Thymus (tissue), 11 donors: Measurements from ENCODE around the gene ARHGEF39. TPM values are rescaled to one million over a fixed set of nuclear protein-coding genes. Genes with fewer than 3 reads are reported as not detected.

Experiments
- DNase-seq, 9 donors: peaks; one replicate each; pipeline ENCODE4 v3.0.0-alpha.2; 2013; ENCODE audit warnings: low spot score in 9 of 9, low read depth in 6 of 9, missing footprints in 1 of 9
- H3K27ac ChIP-seq, 2 donors: one replicate each; pipeline ENCODE4 v1.5.1; 2013; ENCODE audit warnings: control low read depth in 1 of 2, low read depth in 1 of 2, low read length in 1 of 2, mild to moderate bottlenecking in 1 of 2, moderate library complexity in 1 of 2
- H3K27me3 ChIP-seq, 2 donors: one replicate each; pipeline ENCODE4 v1.5.1; 2013; ENCODE audit warnings: low read length in 1 of 2; ENCODE audit not compliant: control insufficient read depth in 2 of 2, insufficient read depth in 1 of 2
- H3K36me3 ChIP-seq, 2 donors: one replicate each; pipeline ENCODE4 v1.5.1; 2013; ENCODE audit warnings: low read length in 1 of 2, mild to moderate bottlenecking in 1 of 2, moderate library complexity in 1 of 2; ENCODE audit not compliant: control insufficient read depth in 2 of 2, insufficient read depth in 2 of 2
- H3K4me1 ChIP-seq, 2 donors: one replicate each; pipeline ENCODE4 v1.5.1; 2013; ENCODE audit warnings: low read length in 2 of 2; ENCODE audit not compliant: control insufficient read depth in 2 of 2, insufficient read depth in 2 of 2
- H3K4me3 ChIP-seq, 2 donors: one replicate each; pipeline ENCODE4 v1.5.1; 2013; ENCODE audit warnings: low read length in 2 of 2, control low read depth in 1 of 2, mild to moderate bottlenecking in 1 of 2
- H3K9me3 ChIP-seq, 2 donors: one replicate each; pipeline ENCODE4 v1.5.1; 2013; ENCODE audit warnings: low read length in 1 of 2, mild to moderate bottlenecking in 1 of 2; ENCODE audit not compliant: control insufficient read depth in 2 of 2, insufficient read depth in 1 of 2
- WGBS: extraction: QIAGEN DNeasy Blood & Tissue Kit; methylation state at CpG from one replicate; pipeline ENCODE4 v1.1.7; 2013; 5-methylcytosine and 5-hydroxymethylcytosine counted together
- polyA plus RNA-seq: library from polyadenylated mRNA; stranded (reverse); fragments of 200-250 nt; gene quantifications from one replicate; pipeline ENCODE4 v1.2.3, GENCODE V29; 2013
- total RNA-seq: library from RNA; stranded (reverse); fragments of 120-200 nt; gene quantifications from one replicate; pipeline ENCODE4 v1.2.4, GENCODE V29; 2013
- donor health status: healthy.

ARHGEF39 gene
- total and polyA plus RNA-seq, 2 donors = 1.5 to 3.9 TPM

- H3K4me3 ChIP-seq = no peak overlapping the region
- peaks cover 0 to 2% of the 10 kb centered on the region in 2 donors for H3K36me3 ChIP-seq
- H3K27me3 ChIP-seq = no peaks in the 10 kb centered on the region
- peaks cover 0 to 6% of the 10 kb centered on the region in 2 donors for H3K4me1 ChIP-seq
- H3K27ac ChIP-seq = no peak overlapping the region
- WGBS = 90% methylated on average over 3 of the region's 3 CpGs
- DNase-seq = no peak
- H3K9me3 ChIP-seq = no peaks in the 10 kb centered on the region
Measured at GRCh38 chr9:35681341-35682002, 16.5 kb upstream of the ARHGEF39 start.

- Histone ChIP-seq H3K27ac (no peak overlapping the region), H3K4me1 (peaks cover 0 to 10% of the 10 kb centered on the region in 2 donors), H3K4me3 (no peak overlapping the region), H3K27me3 (peaks cover 0 to 6% of the 10 kb centered on the region in 2 donors), H3K36me3 (peaks cover 0 to 2% of the 10 kb centered on the region in 2 donors), H3K9me3 (no peaks in the 10 kb centered on the region)
- no peak for DNase-seq
- WGBS = 89% methylated on average over 15 of the region's 15 CpGs
Measured at GRCh38 chr9:35680331-35681105, 15.5 kb upstream of the ARHGEF39 start.

- no peak for DNase-seq
- peaks cover 0 to 1% of the 10 kb centered on the region in 2 donors for H3K36me3 ChIP-seq
- no peak overlapping the region for H3K4me3 ChIP-seq
- H3K27me3 ChIP-seq = peaks cover 0 to 10% of the 10 kb centered on the region in 2 donors
- H3K4me1 ChIP-seq = peaks cover 0 to 16% of the 10 kb centered on the region in 2 donors
- 96% methylated on average over 8 of the region's 8 CpGs for WGBS
- no peak overlapping the region for H3K27ac ChIP-seq
- H3K9me3 ChIP-seq = no peaks in the 10 kb centered on the region
Measured at GRCh38 chr9:35679766-35680330, 14.9 kb upstream of the ARHGEF39 start.

- WGBS = 96% methylated on average over 5 of the region's 5 CpGs
- H3K27me3 ChIP-seq = peaks cover 0 to 10% of the 10 kb centered on the region in 2 donors
Measured at GRCh38 chr9:35679091-35679490, 14.1 kb upstream of the ARHGEF39 start.

GRCh38 chr9:35675732-35676392, 10.9 kb upstream of the ARHGEF39 start:
- no peaks in the 10 kb centered on the region for H3K36me3 ChIP-seq
- WGBS = 17% methylated on average over 51 of the region's 51 CpGs
- H3K27me3 ChIP-seq = peaks cover 0 to 15% of the 10 kb centered on the region in 2 donors
- H3K27ac ChIP-seq = no peak overlapping the region
- peaks cover 0 to 24% of the 10 kb centered on the region in 2 donors for H3K4me1 ChIP-seq
- H3K4me3 ChIP-seq = peak overlapping the region; percentile 48 to 56
- no peaks in the 10 kb centered on the region for H3K9me3 ChIP-seq
- peak in 2 of 9 donors; percentile 39 to 54 for DNase-seq

More at GRCh38 chr9:35679091-35679490, 14.1 kb upstream of the ARHGEF39 start:
- no peaks in the 10 kb centered on the region for H3K36me3 ChIP-seq
- H3K4me1 ChIP-seq = peaks cover 0 to 18% of the 10 kb centered on the region in 2 donors
- DNase-seq = no peak
- H3K9me3 ChIP-seq = no peaks in the 10 kb centered on the region
- no peak overlapping the region for H3K4me3 ChIP-seq
- H3K27ac ChIP-seq = no peak overlapping the region

GRCh38 chr9:35675204-35675603, 10.2 kb upstream of the ARHGEF39 start:
- peak in 2 of 9 donors; percentile 40 to 64 for DNase-seq
- Histone ChIP-seq H3K27me3 (peaks cover 0 to 15% of the 10 kb centered on the region in 2 donors), H3K27ac (peak overlapping the region in 1 of 2 donors; percentile 5), H3K9me3 (no peaks in the 10 kb centered on the region), H3K4me1 (peaks cover 0 to 24% of the 10 kb centered on the region in 2 donors), H3K36me3 (no peaks in the 10 kb centered on the region), H3K4me3 (peak overlapping the region; percentile 48 to 56)
- 53% methylated on average over 13 of the region's 13 CpGs for WGBS

- Histone ChIP-seq H3K27me3 (peaks cover 0 to 15% of the 10 kb centered on the region in 2 donors), H3K9me3 (no peaks in the 10 kb centered on the region), H3K4me1 (peaks cover 0 to 24% of the 10 kb centered on the region in 2 donors), H3K4me3 (no peak overlapping the region), H3K36me3 (no peaks in the 10 kb centered on the region), H3K27ac (no peak overlapping the region)
- DNase-seq = no peak
- 96% methylated on average over 3 of the region's 3 CpGs for WGBS
Measured at GRCh38 chr9:35674025-35674361, 9.0 kb upstream of the ARHGEF39 start.

- Histone ChIP-seq H3K4me1 (peaks cover 0 to 24% of the 10 kb centered on the region in 2 donors), H3K9me3 (no peaks in the 10 kb centered on the region), H3K27me3 (peaks cover 0 to 15% of the 10 kb centered on the region in 2 donors), H3K4me3 (no peak within 1 kb of the TSS), H3K36me3 (no peaks in the 10 kb centered on the region), H3K27ac (no peak within 1 kb of the TSS)
- no peak for DNase-seq
- WGBS = 95% methylated on average over 10 of the region's 10 CpGs
Measured at GRCh38 chr9:35673132-35674024, 8.4 kb upstream of the ARHGEF39 start, which contains the start of gene CA9. CA9 (plus strand) TSS chr9:35673928; CDS start chr9:35673960, 32 bp downstream.
